Measurements from ENCODE around the gene PBX4.

Gene PBX4

DNA sequence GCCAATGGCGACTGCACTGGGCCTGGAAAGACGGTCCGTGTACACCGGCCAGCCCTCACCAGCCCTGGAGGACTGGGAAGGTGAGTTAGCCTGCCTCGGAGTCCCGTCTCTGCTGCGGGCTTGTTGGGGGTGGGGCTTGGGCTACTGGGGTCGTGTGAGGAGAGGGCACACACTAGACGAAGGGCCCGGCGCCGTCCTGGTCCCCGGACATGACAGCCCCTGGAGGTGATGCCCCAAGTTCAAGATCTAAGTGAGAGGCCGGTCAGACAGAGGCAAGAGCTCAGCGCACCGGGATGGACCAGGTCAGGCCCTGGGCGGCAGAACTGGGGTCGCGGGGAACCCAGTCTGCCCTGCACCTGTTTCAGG, 78.8 kb downstream of the PBX4 start:
- TF ChIP-seq, protein P1, sequence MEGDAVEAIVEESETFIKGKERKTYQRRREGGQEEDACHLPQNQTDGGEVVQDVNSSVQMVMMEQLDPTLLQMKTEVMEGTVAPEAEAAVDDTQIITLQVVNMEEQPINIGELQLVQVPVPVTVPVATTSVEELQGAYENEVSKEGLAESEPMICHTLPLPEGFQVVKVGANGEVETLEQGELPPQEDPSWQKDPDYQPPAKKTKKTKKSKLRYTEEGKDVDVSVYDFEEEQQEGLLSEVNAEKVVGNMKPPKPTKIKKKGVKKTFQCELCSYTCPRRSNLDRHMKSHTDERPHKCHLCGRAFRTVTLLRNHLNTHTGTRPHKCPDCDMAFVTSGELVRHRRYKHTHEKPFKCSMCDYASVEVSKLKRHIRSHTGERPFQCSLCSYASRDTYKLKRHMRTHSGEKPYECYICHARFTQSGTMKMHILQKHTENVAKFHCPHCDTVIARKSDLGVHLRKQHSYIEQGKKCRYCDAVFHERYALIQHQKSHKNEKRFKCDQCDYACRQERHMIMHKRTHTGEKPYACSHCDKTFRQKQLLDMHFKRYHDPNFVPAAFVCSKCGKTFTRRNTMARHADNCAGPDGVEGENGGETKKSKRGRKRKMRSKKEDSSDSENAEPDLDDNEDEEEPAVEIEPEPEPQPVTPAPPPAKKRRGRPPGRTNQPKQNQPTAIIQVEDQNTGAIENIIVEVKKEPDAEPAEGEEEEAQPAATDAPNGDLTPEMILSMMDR (conservative IDR thresholded peaks at IDR 0.05) = no peak
- H3K27ac ChIP-seq = no peak overlapping the region

DNA sequence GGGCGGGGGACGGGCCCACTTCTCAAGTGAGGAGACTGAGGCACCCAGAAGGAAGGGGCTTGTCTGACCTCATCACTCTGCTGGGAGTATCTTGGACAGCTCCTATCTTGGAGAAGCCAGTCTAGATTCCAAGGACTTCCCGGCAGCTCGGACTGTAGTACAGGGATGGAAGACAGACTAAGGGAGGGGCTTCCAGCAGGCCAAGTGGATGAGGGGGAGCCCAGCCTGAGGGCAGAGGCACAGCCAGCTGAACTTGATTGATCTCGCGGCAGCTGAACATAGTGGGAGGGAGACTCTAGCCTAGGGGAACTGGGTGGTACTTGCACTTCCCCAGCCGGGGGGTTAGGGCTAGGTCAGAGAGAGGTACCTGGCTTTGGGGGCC, 79.7 kb downstream of the PBX4 start:
- no peak overlapping the region for H3K27ac ChIP-seq
- TF ChIP-seq, protein P1 (conservative IDR thresholded peaks at IDR 0.05) = no peak

DNA sequence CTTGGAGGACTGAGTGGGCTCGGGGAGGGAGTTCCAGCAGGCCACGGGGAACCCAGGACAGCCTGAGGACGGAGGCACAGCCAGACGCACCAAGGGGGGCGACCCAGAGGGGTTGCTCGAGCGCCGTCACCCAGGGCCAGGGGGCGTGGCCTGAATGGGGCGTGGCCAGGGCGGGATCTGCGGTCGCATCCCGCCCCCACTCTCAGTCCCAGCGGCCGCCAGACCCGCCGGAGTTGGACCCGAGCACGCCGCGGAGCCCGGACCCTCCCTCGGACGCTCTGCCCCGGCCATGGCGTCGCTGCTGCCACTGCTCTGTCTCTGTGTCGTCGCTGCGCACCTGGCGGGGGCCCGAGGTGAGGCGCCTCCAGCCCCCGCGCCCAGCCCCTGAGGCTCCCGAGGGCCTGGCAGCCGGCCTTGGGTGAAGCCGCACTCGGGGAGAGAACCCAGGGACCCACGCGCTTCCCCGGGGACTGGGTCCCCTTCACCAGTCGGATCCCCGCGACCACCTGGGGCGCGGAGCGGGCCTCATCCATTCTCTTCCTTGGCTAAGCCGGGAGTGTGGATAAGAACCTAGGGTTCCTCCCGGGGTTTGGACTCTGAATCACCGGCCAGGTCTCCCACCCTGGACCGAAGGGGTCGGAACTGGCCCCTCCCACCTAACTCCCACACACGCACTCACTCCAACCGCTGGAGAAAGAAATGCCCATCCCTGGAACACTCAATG, 80.3 kb downstream of the PBX4 start, which contains the start of gene CILP2:
Gene CILP2, plus strand, starts transcription at position 205 of the 724 bp plus-strand sequence. Its CDS starts 85 bp downstream, at position 290.
- TF ChIP-seq, protein P1 (conservative IDR thresholded peaks at IDR 0.05) = no peak

DNA sequence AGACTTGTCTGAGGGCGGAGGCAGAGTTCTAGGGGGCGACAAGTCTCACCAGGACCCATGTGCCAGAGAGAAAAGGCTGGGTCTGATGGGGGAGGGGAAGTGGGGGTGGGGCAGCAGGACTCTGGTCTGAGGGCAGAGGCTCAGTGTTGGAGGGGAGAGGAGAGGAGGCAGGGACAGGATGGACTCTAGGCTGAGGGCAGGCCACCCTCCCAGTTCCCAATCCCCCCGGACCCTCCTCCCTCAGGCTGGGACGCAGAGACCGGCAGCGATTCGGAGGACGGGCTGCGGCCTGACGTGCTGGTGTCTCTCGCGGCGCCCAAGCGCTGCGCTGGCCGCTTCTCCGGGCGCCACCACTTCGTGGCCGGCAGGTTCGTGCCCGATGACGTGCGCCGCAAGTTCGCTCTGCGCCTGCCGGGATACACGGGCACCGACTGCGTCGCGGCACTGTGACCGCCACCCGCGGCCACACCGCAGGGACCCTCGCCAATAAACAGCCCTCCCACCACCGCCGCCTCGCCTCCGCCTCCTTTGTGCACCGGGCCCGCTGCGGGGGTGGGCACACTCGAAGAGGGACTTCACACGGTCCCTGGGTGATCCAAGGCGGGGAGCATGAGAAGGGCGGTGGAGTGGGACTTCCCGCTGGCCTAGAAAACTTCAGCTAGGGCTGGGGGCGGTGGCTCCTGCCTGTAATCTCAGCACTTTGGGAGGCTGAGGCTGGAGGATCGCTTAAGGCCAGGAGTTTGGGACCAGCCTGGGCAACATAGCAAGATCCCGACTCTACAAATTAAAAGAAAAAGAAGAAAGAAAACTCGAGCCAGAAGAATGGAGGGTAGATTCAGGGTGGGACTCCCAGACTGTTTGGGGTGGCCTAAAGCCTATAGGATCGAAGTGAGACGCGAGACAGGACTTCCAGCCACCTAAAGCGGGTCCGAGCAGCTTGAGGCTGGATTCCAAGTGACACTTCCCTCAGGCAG, 81.1 kb downstream of the PBX4 start:
- TF ChIP-seq, protein P1 (conservative IDR thresholded peaks at IDR 0.05) = no peak
- no peak overlapping the region for H3K27ac ChIP-seq

More for the DNA sequence above, 80.3 kb downstream of the PBX4 start, which contains the start of gene CILP2:
- no peak within 1 kb of the TSS for H3K27ac ChIP-seq

DNA sequence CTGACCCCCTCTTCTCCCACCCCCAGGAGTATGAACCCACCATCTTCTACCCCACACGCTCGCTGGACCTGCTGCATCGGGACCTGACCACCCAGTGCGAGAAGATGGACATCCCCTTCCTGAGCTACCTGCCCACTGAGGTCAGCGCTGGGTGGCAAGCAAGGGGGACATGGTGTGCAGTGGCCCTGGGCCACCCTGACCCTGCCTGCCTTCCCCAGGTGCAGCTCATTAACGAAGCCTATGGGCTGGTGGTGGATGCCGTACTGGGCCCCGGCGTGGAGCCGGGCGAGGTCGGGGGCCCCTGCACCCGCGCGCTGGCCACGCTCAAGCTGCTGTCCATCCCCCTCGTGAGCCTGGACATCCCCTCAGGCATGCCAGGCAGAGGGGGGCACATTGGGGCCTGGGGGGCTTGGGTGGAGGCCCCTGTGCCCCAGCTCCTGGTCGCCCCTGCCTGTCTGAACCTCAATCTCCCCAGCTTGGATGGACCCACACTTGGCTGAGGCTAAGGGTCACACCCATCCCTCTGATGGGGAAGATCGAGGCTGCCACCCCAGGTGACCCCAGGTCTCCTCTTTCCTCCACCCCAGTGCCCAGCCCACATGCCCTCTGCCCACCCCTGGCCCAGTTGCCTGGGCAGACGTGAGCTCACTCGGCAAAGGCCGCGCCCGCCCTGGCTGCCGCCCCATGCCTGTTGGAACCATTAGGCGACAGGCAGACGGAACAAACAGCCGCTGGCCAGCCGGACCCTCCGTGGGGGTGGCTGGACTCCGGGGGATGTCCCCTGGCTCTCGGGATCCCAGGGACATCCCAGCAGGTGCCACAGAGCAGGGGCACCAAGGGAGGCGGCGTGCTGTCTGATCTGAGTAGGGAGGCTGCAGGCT, 82.9 kb downstream of the PBX4 start:
- H3K27ac ChIP-seq = no peak overlapping the region
- TF ChIP-seq, protein P1 (conservative IDR thresholded peaks at IDR 0.05) = no peak

DNA sequence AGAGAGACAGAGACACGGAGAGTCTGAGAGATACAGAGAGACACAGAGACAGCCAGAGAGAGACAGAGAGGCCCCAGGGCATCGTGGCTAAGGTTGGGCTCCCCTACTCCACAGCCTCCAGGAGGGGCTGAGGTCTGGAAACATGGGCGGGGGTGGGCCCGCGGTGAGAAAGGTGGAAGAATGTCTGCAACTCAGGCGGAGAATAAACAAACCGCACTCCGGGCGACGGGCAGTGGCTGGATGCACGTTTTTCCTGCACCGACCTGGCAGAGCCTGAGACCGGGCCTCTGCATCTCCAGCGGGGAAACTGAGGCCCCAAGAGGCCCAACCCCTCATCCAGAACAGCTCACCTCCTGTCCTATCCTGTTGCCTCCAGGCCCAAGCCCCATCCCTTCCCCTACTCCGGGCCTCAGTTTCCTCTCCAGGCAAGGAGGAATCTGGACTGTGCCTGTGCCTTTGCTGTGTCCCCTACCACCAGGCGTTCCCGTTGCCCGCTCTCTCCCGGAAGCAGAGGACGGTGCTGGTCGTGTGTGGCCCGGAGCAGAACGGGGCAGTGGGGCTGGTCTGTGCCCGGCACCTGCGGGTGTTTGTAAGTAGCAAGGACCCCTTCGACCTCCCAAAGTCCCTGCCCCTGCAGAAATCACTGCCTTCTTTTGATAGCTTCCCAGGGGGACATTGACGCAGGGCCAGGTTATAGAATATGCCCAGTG, 83.8 kb downstream of the PBX4 start:
- TF ChIP-seq, protein P1 (conservative IDR thresholded peaks at IDR 0.05) = no peak
- no peak overlapping the region for H3K27ac ChIP-seq

Data from VCaP (cell line).